Gastroesophageal sphincter (tissue), 3 donors: ENCODE measurements around the gene DNAJC7.

Experiments used
- POLR2A ChIP-seq, 2 donors: fragments of 450-650 bp; IDR thresholded peaks; one replicate each; pipeline ENCODE4 v1.6.1; 2017; ENCODE audit warnings: antibody characterized with exemption in 2 of 2, mild to moderate bottlenecking in 2 of 2, moderate library complexity in 1 of 2
- TF ChIP-seq, protein P1 (sequence below), 4 experiments: fragments of 200-600 bp in 2 of 4; fragments of 450-650 bp in 2 of 4; sonication (generic) in 1 of 4; IDR thresholded peaks; one replicate each; pipeline ENCODE4 v1.5.1; 2017 to 2019; ENCODE audit warnings: antibody characterized with exemption in 4 of 4, mild to moderate bottlenecking in 2 of 4, moderate library complexity in 2 of 4

DNA sequence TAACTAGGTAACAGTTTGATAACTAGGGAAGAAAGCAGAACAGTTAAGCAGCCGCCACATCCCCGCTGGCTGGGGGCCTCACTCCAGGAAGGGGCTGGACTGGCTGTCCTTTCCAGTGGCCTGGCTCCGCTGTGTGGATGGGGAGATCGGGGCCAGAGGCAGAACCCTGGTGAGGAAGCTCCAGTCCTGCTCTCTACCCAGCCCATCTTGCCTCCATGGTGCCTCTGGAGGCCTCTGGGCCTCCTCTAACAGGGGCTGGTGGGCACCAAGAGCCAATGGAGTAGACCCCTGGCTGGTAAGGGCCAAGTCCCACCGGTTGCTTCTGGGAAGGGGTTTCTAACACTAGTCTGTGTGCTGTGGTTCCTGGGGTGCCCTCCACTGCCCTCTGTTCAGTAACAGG is 42.6 kb downstream of the DNAJC7 start:
- TF ChIP-seq, protein P1, sequence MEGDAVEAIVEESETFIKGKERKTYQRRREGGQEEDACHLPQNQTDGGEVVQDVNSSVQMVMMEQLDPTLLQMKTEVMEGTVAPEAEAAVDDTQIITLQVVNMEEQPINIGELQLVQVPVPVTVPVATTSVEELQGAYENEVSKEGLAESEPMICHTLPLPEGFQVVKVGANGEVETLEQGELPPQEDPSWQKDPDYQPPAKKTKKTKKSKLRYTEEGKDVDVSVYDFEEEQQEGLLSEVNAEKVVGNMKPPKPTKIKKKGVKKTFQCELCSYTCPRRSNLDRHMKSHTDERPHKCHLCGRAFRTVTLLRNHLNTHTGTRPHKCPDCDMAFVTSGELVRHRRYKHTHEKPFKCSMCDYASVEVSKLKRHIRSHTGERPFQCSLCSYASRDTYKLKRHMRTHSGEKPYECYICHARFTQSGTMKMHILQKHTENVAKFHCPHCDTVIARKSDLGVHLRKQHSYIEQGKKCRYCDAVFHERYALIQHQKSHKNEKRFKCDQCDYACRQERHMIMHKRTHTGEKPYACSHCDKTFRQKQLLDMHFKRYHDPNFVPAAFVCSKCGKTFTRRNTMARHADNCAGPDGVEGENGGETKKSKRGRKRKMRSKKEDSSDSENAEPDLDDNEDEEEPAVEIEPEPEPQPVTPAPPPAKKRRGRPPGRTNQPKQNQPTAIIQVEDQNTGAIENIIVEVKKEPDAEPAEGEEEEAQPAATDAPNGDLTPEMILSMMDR (IDR thresholded peaks at IDR 0.05): no peak
- TF ChIP-seq POLR2A (IDR thresholded peaks at IDR 0.05): no peak
